ENCODE measurements around the gene CMTM8.
A peak's percentile ranks its signal among the peaks of the same experiment; 100 is the strongest.

The CMTM8 gene

GRCh38 chr3:32241100-32241499 is 2.6 kb downstream of the CMTM8 start:
- no peak for TF ChIP-seq CTCF (IDR thresholded peaks at IDR 0.05; ENCODE audit: low read depth, low read length, missing control alignments)

GRCh38 chr3:32243519-32243918 is 5.0 kb downstream of the CMTM8 start:
- TF ChIP-seq CTCF (IDR thresholded peaks at IDR 0.05; ENCODE audit: low read depth, low read length, missing control alignments), result no peak
- H3K4me3 ChIP-seq (replicated peaks; ENCODE audit: low read depth, low read length), result no peak overlapping the region
- no peak for DNase-seq (ENCODE audit: extremely low read depth, low read depth)

More at GRCh38 chr3:32241100-32241499, 2.6 kb downstream of the CMTM8 start:
- DNase-seq (ENCODE audit: extremely low read depth, low read depth), result no peak
- H3K4me3 ChIP-seq (replicated peaks; ENCODE audit: low read depth, low read length), result no peak overlapping the region

GRCh38 chr3:32245200-32245599 is 6.7 kb downstream of the CMTM8 start:
- no peak for DNase-seq (ENCODE audit: extremely low read depth, low read depth)
- TF ChIP-seq CTCF (IDR thresholded peaks at IDR 0.05; ENCODE audit: low read depth, low read length, missing control alignments), result no peak
- H3K4me3 ChIP-seq (replicated peaks; ENCODE audit: low read depth, low read length), result no peak overlapping the region

GRCh38 chr3:32246079-32246675 is 7.7 kb downstream of the CMTM8 start:
- DNase-seq (ENCODE audit: extremely low read depth, low read depth), result no peak
- no peak for TF ChIP-seq CTCF (IDR thresholded peaks at IDR 0.05; ENCODE audit: low read depth, low read length, missing control alignments)
- H3K4me3 ChIP-seq (replicated peaks; ENCODE audit: low read depth, low read length), result no peak overlapping the region

- no peak for TF ChIP-seq CTCF (IDR thresholded peaks at IDR 0.05; ENCODE audit: low read depth, low read length, missing control alignments)
- H3K4me3 ChIP-seq (replicated peaks; ENCODE audit: low read depth, low read length), result no peak overlapping the region
- DNase-seq (ENCODE audit: extremely low read depth, low read depth), result peak; percentile 50
Observed at GRCh38 chr3:32249184-32249782, 10.8 kb downstream of the CMTM8 start.

GRCh38 chr3:32254268-32254667 is 15.8 kb downstream of the CMTM8 start:
- H3K4me3 ChIP-seq (replicated peaks; ENCODE audit: low read depth, low read length), result no peak overlapping the region
- TF ChIP-seq CTCF (IDR thresholded peaks at IDR 0.05; ENCODE audit: low read depth, low read length, missing control alignments), result no peak
- DNase-seq (ENCODE audit: extremely low read depth, low read depth), result no peak
